ENCODE data around the gene RNF166. TPM values are rescaled to one million over a fixed set of nuclear protein-coding genes. Genes with fewer than 3 reads are reported as not detected.

The RNF166 gene
- total and polyA plus RNA-seq, 2 of the 13 experiments (the other 11 are each of a cell fraction or from before 2014, with no cell fraction given) = 21.4 to 23.0 TPM

- TF ChIP-seq ZBTB4 (CRISPR knock-in tag; IDR thresholded peaks at IDR 0.05; ENCODE audit: borderline replicate concordance) (no peak), SRY (CRISPR knock-in tag; IDR thresholded peaks at IDR 0.05) (0 out of 2 replicates have a peak, but pooled peaks have one; percentile 52), KDM4B (CRISPR knock-in tag; IDR thresholded peaks at IDR 0.05) (peak; percentile 3; the same call in 1 of the 2 replicates), ZNF7 (CRISPR knock-in tag; IDR thresholded peaks at IDR 0.05) (no peak), ZNF607 (CRISPR knock-in tag; IDR thresholded peaks at IDR 0.05; ENCODE audit: borderline replicate concordance) (peak; percentile 89), ZBTB8A (CRISPR knock-in tag; IDR thresholded peaks at IDR 0.05; ENCODE audit: borderline replicate concordance, low read depth) (peak; percentile 86; the same call in 1 of the 2 replicates), ZNF713 (CRISPR knock-in tag; IDR thresholded peaks at IDR 0.05) (peak; percentile 47; the same call in 1 of the 2 replicates), IRF9 (CRISPR knock-in tag; IDR thresholded peaks at IDR 0.05; ENCODE audit: borderline replicate concordance) (peak; percentile 91), MED8 (CRISPR knock-in tag; IDR thresholded peaks at IDR 0.05; ENCODE audit: insufficient replicate concordance) (no peak), ZNF709 (CRISPR knock-in tag; IDR thresholded peaks at IDR 0.05) (peak; percentile 53; the same call in 1 of the 2 replicates), MYC (CRISPR knock-in tag; IDR thresholded peaks at IDR 0.05; ENCODE audit: borderline replicate concordance) (peak; percentile 84), JARID2 (CRISPR knock-in tag; IDR thresholded peaks at IDR 0.05; ENCODE audit: insufficient replicate concordance) (peak; percentile 30), ARNTL (CRISPR knock-in tag; IDR thresholded peaks at IDR 0.05) (peak; percentile 14; the same call in 1 of the 2 replicates)
- TF ChIP-seq, protein P1, sequence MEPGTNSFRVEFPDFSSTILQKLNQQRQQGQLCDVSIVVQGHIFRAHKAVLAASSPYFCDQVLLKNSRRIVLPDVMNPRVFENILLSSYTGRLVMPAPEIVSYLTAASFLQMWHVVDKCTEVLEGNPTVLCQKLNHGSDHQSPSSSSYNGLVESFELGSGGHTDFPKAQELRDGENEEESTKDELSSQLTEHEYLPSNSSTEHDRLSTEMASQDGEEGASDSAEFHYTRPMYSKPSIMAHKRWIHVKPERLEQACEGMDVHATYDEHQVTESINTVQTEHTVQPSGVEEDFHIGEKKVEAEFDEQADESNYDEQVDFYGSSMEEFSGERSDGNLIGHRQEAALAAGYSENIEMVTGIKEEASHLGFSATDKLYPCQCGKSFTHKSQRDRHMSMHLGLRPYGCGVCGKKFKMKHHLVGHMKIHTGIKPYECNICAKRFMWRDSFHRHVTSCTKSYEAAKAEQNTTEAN (CRISPR knock-in tag; conservative IDR thresholded peaks at IDR 0.05) = 0 out of 2 replicates have a peak, but pooled peaks have one; percentile 56
- TF ChIP-seq, protein P2, sequence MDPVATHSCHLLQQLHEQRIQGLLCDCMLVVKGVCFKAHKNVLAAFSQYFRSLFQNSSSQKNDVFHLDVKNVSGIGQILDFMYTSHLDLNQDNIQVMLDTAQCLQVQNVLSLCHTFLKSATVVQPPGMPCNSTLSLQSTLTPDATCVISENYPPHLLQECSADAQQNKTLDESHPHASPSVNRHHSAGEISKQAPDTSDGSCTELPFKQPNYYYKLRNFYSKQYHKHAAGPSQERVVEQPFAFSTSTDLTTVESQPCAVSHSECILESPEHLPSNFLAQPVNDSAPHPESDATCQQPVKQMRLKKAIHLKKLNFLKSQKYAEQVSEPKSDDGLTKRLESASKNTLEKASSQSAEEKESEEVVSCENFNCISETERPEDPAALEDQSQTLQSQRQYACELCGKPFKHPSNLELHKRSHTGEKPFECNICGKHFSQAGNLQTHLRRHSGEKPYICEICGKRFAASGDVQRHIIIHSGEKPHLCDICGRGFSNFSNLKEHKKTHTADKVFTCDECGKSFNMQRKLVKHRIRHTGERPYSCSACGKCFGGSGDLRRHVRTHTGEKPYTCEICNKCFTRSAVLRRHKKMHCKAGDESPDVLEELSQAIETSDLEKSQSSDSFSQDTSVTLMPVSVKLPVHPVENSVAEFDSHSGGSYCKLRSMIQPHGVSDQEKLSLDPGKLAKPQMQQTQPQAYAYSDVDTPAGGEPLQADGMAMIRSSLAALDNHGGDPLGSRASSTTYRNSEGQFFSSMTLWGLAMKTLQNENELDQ (CRISPR knock-in tag; IDR thresholded peaks at IDR 0.05; ENCODE audit: borderline replicate concordance) = 0 out of 2 replicates have a peak, but pooled peaks have one; percentile 51
- TF ChIP-seq, protein P3, sequence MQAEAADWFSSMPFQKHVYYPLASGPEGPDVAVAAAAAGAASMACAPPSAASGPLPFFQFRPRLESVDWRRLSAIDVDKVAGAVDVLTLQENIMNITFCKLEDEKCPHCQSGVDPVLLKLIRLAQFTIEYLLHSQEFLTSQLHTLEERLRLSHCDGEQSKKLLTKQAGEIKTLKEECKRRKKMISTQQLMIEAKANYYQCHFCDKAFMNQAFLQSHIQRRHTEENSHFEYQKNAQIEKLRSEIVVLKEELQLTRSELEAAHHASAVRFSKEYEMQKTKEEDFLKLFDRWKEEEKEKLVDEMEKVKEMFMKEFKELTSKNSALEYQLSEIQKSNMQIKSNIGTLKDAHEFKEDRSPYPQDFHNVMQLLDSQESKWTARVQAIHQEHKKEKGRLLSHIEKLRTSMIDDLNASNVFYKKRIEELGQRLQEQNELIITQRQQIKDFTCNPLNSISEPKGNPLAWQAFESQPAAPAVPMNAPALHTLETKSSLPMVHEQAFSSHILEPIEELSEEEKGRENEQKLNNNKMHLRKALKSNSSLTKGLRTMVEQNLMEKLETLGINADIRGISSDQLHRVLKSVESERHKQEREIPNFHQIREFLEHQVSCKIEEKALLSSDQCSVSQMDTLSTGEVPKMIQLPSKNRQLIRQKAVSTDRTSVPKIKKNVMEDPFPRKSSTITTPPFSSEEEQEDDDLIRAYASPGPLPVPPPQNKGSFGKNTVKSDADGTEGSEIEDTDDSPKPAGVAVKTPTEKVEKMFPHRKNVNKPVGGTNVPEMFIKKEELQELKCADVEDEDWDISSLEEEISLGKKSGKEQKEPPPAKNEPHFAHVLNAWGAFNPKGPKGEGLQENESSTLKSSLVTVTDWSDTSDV (CRISPR knock-in tag; IDR thresholded peaks at IDR 0.05) = peak; percentile 64; the same call in 1 of the 2 replicates
Observed at GRCh38 chr16:88686439-88687253, 19.6 kb downstream of the RNF166 start, which contains the start of gene SNAI3 (continued).
